Lower lobe of right lung (tissue), 2 donors: Measurements from ENCODE around the gene LRIT3. TPM values are rescaled to one million over a fixed set of nuclear protein-coding genes. Genes with fewer than 3 reads are reported as not detected.

Experiments used
- ATAC-seq, 2 donors: fragments of 200-7000 bp; cut with Tn5 transposase; one replicate each; pipeline ENCODE4 v1.9.1; 2020 to 2022; ENCODE audit warnings: mild to moderate bottlenecking in 2 of 2, moderate library complexity in 2 of 2
- DNase-seq: peaks from one replicate; pipeline ENCODE4 v3.0.0-alpha.2; 2020
- H3K27ac ChIP-seq: fragments of 200-600 bp; one replicate; pipeline ENCODE4 v1.8.0; 2022
- H3K27me3 ChIP-seq: fragments of 200-600 bp; one replicate; pipeline ENCODE4 v1.8.0; 2022; ENCODE audit warnings: low read depth
- H3K36me3 ChIP-seq: fragments of 200-600 bp; one replicate; pipeline ENCODE4 v1.8.0; 2022; ENCODE audit warnings: mild to moderate bottlenecking
- H3K4me1 ChIP-seq: fragments of 200-600 bp; one replicate; pipeline ENCODE4 v1.8.0; 2022
- H3K4me3 ChIP-seq: fragments of 200-600 bp; one replicate; pipeline ENCODE4 v1.8.0; 2022; ENCODE audit warnings: mild to moderate bottlenecking
- H3K9me3 ChIP-seq: fragments of 200-600 bp; one replicate; pipeline ENCODE4 v1.8.0; 2022
- CTCF ChIP-seq: fragments of 200-600 bp; IDR thresholded peaks from one replicate; pipeline ENCODE4 v1.8.0; 2022; ENCODE audit warnings: antibody characterized with exemption, mild to moderate bottlenecking
- intact Hi-C: fragments of 100-400 bp; cut with DNase I; formaldehyde crosslinking; loops from one replicate; pipeline ENCODE4 v1.11.0; 2022
- long read RNA-seq: library from polyadenylated mRNA; unstranded; transcript quantifications from one replicate; pipeline ENCODE4 v2.0.0, GENCODE V29; 2021
- total RNA-seq: library from RNA; stranded (reverse); fragmentation: NEBNext Ultra II Directional; extraction: Animal tissue kit (Norgen Biotek cat#: 25700); gene quantifications from one replicate; pipeline ENCODE4 v1.2.1, GENCODE V29; 2021
- donor health status: DM: no; HTN: yes; CAD: no; lungs with severe emphysema.

Gene LRIT3, protein sequence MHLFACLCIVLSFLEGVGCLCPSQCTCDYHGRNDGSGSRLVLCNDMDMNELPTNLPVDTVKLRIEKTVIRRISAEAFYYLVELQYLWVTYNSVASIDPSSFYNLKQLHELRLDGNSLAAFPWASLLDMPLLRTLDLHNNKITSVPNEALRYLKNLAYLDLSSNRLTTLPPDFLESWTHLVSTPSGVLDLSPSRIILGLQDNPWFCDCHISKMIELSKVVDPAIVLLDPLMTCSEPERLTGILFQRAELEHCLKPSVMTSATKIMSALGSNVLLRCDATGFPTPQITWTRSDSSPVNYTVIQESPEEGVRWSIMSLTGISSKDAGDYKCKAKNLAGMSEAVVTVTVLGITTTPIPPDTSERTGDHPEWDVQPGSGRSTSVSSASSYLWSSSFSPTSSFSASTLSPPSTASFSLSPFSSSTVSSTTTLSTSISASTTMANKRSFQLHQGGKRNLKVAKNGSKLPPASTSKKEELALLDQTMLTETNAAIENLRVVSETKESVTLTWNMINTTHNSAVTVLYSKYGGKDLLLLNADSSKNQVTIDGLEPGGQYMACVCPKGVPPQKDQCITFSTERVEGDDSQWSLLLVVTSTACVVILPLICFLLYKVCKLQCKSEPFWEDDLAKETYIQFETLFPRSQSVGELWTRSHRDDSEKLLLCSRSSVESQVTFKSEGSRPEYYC
- 0.12 TPM for total RNA-seq
- long read RNA-seq: 0 reads

DNA sequence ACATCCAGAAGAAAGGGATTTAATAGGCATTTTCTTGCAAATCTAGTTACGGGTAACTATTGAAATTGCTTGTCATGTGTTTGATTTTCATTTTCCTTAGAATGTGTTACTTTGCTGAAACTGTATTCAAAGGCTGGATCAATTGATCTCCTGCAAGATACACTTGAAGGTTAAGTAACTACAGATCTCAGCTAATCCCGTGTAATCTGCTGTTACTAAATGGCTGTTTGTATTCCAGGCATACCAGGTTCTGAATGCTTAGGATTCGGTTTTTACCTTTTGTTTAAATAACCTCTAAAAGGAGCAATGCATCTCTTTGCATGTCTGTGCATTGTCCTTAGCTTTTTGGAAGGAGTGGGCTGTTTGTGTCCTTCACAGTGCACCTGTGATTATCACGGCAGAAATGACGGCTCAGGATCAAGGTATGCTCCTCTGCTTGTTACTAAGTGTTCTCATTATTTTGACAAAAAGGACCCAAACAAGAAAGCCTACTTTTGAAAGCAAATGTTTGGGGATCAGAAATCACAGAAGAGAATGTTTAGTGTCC, at the start of gene LRIT3:
LRIT3 (plus strand) TSS at position 212 of the 547 bp plus-strand sequence; CDS start at position 307, 95 bp downstream.
- Histone ChIP-seq H3K27me3 (no peaks in the 10 kb centered on the region), H3K4me1 (no peaks in the 10 kb centered on the region), H3K4me3 (no peak within 1 kb of the TSS), H3K9me3 (no peaks in the 10 kb centered on the region), H3K27ac (no peak within 1 kb of the TSS), H3K36me3 (no peaks in the 10 kb centered on the region)
- intact Hi-C loops: no loop called here
- no peak for ATAC-seq
- no peak for TF ChIP-seq CTCF
- DNase-seq: no peak

DNA sequence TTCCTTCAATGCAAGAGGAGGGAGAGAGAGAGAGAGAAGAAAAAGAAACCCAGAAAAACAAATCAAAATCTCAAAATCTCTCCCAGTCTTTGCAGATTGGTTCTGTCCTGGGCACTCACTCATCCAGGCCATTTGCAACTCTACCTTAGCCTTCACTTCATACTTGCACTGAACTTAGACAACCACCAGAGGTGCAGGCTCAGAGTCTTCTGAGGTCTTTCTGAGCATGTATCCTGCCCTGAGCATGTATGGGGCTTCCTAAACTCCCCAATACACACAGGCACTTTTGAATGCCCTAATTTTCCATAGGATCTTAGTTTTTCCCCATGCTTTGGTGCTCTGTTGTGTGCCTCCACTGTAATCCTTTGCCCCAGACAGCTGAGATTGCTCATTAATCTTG, 49.0 kb upstream of the LRIT3 start:
- Histone ChIP-seq H3K36me3 (no peaks in the 10 kb centered on the region), H3K4me1 (peaks cover 6% of the 10 kb centered on the region), H3K4me3 (no peak overlapping the region), H3K27ac (no peak overlapping the region), H3K27me3 (no peaks in the 10 kb centered on the region), H3K9me3 (peaks cover 20% of the 10 kb centered on the region)
- TF ChIP-seq CTCF: no peak
- DNase-seq (no peak), ATAC-seq (no peak)
- intact Hi-C loops: no loop called here

DNA sequence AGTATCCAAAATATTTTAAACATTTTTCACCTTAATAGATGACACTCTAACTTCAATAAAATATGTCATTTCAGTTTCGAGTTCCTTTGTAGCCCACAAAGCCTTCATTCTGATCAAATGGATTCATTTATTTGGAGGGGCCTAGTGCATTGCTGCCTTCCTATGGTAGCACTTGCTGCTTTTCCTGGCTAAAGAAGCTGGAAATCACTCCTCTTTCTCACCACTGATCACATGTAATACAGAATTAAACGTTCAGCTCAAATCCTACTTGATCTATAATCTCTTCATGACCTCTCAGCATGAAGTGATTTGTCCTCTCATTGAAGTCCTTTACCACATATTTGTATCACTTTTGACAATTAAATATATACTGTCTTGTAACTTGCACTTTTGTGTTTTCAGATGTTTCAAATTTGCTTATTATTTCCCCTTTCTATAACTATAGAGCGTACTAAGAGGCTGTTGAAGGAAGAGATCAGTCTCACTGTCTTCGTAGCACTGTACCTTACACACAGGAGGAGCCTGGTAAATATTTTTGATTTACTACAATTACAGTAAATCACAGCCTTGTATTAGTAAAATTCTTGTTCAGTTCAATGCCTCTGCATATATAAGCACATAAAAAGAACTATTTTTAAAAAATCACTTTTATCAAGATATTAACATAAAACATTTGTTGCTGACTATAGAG, 46.7 kb upstream of the LRIT3 start:
- intact Hi-C loops: no loop called here
- DNase-seq: no peak
- no peak for TF ChIP-seq CTCF
- Histone ChIP-seq H3K9me3 (peaks cover 9% of the 10 kb centered on the region), H3K27me3 (no peaks in the 10 kb centered on the region), H3K4me1 (peaks cover 6% of the 10 kb centered on the region), H3K4me3 (peak overlapping the region; percentile 48), H3K36me3 (no peaks in the 10 kb centered on the region), H3K27ac (peak overlapping the region; percentile 57)
- ATAC-seq: peak in 1 of 2 donors; percentile 55

- intact Hi-C loops: no loop called here
- Histone ChIP-seq H3K27ac (peak within 1 kb of the TSS; percentile 57), H3K36me3 (no peaks in the 10 kb centered on the region), H3K9me3 (peaks cover 5% of the 10 kb centered on the region), H3K4me3 (peak within 1 kb of the TSS; percentile 48), H3K27me3 (no peaks in the 10 kb centered on the region), H3K4me1 (peaks cover 6% of the 10 kb centered on the region)
- no peak for DNase-seq
- ATAC-seq: peak; percentile 71 to 91
- no peak for TF ChIP-seq CTCF
These were observed 46.0 kb upstream of the LRIT3 start, which contains the start of gene CFI for GRCh38 chr4:109801895-109802319. Gene CFI, minus strand, starts transcription at chr4:109801999. Its CDS starts 28 bp downstream, at chr4:109801971.

DNA sequence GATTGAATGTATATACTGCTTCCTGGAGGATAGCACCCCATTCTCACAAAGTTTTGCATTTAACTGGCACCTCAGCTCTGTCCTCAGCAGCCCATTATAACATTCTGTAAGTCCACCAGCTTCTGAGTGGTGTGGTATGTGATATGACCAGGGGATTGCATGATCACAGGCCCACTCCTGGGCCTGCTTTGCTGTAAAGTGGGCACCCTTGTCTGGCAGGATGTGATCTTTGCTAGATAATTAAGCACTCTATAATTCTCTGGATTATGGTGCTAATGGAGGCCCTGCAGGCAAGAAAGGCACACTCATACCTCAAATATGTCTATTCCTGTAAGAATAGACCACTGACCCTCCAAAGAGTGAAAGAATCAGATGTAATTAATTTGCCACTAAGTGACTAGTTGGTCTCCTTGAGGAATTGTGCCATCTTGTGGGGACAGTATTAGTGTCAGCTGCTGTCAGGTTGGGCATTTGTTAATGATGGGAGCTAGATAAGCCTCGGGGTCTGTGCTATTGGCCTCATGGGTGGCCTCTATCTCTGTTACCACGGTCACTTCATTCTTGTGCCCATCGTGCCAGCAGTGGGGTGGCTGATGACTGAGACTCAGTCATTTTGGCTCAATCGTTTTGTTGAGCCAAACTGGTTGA, 43.9 kb upstream of the LRIT3 start:
- no peaks in the 10 kb centered on the region for H3K36me3 ChIP-seq
- intact Hi-C loops: no loop called here
- H3K4me3 ChIP-seq: no peak overlapping the region
- peaks cover 6% of the 10 kb centered on the region for H3K4me1 ChIP-seq
- H3K27ac ChIP-seq: no peak overlapping the region
- DNase-seq: no peak
- no peaks in the 10 kb centered on the region for H3K27me3 ChIP-seq
- ATAC-seq: peak; percentile 44 to 66
- peak; percentile 42 for TF ChIP-seq CTCF
- H3K9me3 ChIP-seq: no peaks in the 10 kb centered on the region
